ENCODE measurements around the gene IER5L.

Gene IER5L

DNA sequence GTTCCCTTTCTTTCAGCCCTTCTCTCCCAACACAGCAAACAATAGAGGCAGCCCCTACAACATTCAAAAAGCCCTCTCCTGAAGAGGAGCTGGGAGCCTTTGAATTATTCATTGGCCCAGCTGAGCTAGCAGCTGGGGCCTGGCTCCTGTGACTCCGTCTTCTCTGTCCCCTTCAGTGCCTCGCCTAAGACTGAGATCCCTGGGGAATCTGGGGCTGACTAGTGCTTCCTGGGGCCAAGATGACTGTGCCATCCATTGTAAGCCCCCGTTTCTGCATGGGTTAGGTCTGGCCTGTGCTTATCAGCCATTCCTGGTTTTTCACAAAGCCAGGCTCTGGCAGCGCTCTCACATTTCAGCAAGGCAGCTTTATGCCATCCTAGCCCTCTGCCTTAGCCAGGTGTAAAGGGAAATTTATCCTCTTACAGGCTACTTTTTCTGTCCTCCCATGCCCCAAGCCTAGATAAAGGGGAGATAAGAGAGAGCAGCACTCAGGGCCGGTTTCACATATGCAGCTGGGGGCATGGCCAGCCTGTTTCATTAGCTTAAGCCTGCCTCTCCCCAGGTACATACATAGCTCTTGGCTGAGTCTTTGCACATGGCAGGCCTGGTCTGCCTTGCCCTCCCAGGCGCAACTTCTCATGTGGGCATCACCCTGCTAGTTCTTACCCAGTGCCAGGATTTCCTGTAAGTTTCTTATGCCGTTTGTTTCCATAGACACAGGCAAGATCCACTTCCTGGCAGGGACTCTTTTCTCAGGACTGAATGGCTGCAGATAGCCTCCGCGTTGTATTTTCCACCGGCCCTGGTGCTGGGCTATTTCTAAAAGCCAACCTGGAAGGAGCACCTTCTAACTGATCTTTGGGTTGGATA, 51.1 kb downstream of the IER5L start:
- 57 to 64% methylated on average over 9 to 10 of the region's 10 CpGs for whole genome bisulfite sequencing, 2 experiments (ENCODE audit: insufficient coverage in 2 of 2)
- Histone ChIP-seq H3K27ac (ENCODE audit: low read depth, low read length, severe bottlenecking) (peak overlapping the region; percentile 76), H3K36me3 (ENCODE audit: control insufficient read depth, insufficient read depth, low read length) (peaks cover 62% of the 10 kb centered on the region)

More for the DNA sequence above, 51.1 kb downstream of the IER5L start:
- Histone ChIP-seq H3K4me3 (ENCODE audit: extremely low read depth, insufficient read depth, low read length, poor library complexity, severe bottlenecking) (no peak overlapping the region), H3K4me1 (ENCODE audit: control insufficient read depth, insufficient read depth, low read length, poor library complexity, severe bottlenecking) (peaks cover 8% of the 10 kb centered on the region), H3K9me3 (ENCODE audit: control insufficient read depth, low read length) (no peaks in the 10 kb centered on the region)
